Measurements from ENCODE around the gene CACNA2D2.

- TF ChIP-seq, protein P1, sequence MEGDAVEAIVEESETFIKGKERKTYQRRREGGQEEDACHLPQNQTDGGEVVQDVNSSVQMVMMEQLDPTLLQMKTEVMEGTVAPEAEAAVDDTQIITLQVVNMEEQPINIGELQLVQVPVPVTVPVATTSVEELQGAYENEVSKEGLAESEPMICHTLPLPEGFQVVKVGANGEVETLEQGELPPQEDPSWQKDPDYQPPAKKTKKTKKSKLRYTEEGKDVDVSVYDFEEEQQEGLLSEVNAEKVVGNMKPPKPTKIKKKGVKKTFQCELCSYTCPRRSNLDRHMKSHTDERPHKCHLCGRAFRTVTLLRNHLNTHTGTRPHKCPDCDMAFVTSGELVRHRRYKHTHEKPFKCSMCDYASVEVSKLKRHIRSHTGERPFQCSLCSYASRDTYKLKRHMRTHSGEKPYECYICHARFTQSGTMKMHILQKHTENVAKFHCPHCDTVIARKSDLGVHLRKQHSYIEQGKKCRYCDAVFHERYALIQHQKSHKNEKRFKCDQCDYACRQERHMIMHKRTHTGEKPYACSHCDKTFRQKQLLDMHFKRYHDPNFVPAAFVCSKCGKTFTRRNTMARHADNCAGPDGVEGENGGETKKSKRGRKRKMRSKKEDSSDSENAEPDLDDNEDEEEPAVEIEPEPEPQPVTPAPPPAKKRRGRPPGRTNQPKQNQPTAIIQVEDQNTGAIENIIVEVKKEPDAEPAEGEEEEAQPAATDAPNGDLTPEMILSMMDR (IDR thresholded peaks at IDR 0.05) = no peak
- no peak for TF ChIP-seq POLR2A (IDR thresholded peaks at IDR 0.05)
Measured at GRCh38 chr3:50333744-50334328, 169.6 kb downstream of the CACNA2D2 start.
